GM12872 (cell line): ENCODE measurements around the gene LRRN1.

Experiments
- CTCF ChIP-seq: IDR thresholded peaks from 3 replicates; pipeline ENCODE4 v1.5.1; 2011; ENCODE audit warnings: low read depth, mild to moderate bottlenecking, low read length, moderate library complexity; ENCODE audit not compliant: insufficient read depth

LRRN1 gene

DNA sequence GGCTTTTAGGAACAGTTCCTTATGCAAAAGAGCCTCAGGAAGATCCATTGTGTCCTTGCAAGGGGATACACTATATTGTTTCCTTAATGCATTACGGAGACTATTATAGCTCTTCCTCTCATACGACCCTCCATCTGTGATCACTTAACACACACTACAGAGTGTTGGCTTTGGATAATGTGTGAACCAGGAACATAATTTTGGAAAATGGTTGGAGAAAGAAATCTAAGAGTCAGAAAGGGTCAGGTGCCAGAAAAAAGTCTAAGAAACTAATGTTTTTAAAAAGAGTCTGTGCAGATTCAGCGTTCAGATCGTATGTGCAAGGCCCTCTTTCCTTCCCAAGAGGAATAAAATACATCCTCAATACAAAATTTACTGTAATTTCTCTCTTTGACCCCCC, 27.3 kb downstream of the LRRN1 start:
- no peak for TF ChIP-seq CTCF

- no peak for TF ChIP-seq CTCF
Measured at GRCh38 chr3:3827111-3827510, 27.9 kb downstream of the LRRN1 start.

GRCh38 chr3:3836845-3837244, 37.6 kb downstream of the LRRN1 start:
- TF ChIP-seq CTCF: no peak

- no peak for TF ChIP-seq CTCF
Measured at GRCh38 chr3:3842356-3842755, 43.1 kb downstream of the LRRN1 start.

DNA sequence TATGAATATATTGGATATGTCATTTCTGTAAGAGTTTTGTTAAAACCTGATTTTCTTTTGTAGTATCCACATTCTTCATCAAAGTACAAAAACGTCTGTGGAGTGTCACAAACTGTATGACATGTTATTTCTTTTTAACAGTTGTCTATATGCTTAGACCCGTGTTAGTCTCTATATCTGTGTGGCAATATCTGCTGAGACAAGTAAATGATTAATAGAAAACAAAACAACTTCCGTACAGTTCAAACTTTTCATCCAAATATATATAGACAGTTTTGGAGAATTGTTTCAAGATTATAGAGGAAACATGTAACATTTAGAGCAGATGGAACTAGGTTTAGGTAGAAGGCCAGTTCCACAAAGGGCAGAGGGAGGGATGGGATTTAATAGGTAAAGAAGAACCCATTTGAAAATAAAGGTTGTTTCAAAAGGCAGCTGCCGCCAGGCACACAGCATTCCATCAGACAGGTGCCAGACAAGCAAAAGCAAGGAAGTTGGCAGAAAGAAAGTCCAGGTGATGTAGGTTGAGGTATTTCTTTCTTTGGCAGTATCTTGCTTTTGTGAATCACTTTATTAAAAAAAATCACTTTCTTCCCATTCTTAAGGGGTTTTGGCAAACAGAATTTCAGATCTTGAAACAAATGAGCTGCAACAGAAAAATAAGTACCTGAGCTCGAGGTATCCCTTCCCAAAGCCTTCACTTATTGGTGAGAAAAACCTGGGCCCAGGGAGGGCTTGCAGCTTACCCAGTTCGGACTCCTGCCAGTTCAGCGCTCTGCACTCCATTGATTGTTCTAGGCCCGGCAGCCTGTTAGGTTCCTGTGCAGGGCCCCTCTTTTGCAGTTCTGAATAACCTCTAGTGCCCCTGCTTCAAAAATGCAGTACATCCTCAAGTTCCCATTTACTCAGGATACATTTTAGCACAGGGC, 49.0 kb downstream of the LRRN1 start:
- no peak for TF ChIP-seq CTCF

- no peak for TF ChIP-seq CTCF
Measured at GRCh38 chr3:3848923-3849275, 49.7 kb downstream of the LRRN1 start.

- no peak for TF ChIP-seq CTCF
Measured at GRCh38 chr3:3851621-3852323, 52.5 kb downstream of the LRRN1 start.
